CD4-positive, alpha-beta T cell (primary cell): ENCODE data around the gene CCNA1. TPM values are rescaled to one million over a fixed set of nuclear protein-coding genes. Genes with fewer than 3 reads are reported as not detected.
A peak's percentile ranks its signal among the peaks of the same experiment; 100 is the strongest.

Experiments used
- ATAC-seq: fragments of 200-7000 bp; cut with Tn5 transposase; one replicate; pipeline ENCODE4 v1.10.0; 2022; ENCODE audit warnings: mild to moderate bottlenecking; ENCODE audit not compliant: poor library complexity
- CTCF ChIA-PET: fragments of 350-600 bp; sonication (Branson Sonifier 250); formaldehyde crosslinking; loops from one replicate; lab custom pipeline; 2021; ENCODE audit warnings: antibody characterized with exemption, inconsistent platforms; lab: Charles Lee
- POLR2A ChIA-PET: fragments of 350-600 bp; sonication (Branson Sonifier 250); formaldehyde crosslinking; loops from one replicate; lab custom pipeline; 2021; ENCODE audit warnings: antibody characterized with exemption, inconsistent platforms; lab: Charles Lee
- DNase-seq, 14 experiments: peaks; one replicate each; pipeline ENCODE4 v3.0.0-alpha.2; 2013 to 2020; ENCODE audit warnings: mixed read lengths in 2 of 14
- H3K27ac ChIP-seq, 2 donors: one replicate each; pipeline versions ENCODE4 v1.5.1 to v1.7.0; 2013; ENCODE audit warnings: low read length in 2 of 2, low read depth in 1 of 2, mild to moderate bottlenecking in 1 of 2
- H3K27me3 ChIP-seq, 2 experiments: 1 replicate in 1 of 2; 2 replicates in 1 of 2; pipeline versions ENCODE4 v1.6.1 to v1.7.0; 2013; ENCODE audit warnings: low read length in 2 of 2, control low read depth in 1 of 2, mild to moderate bottlenecking in 1 of 2, moderate library complexity in 1 of 2; ENCODE audit not compliant: insufficient read depth in 2 of 2, control insufficient read depth in 1 of 2
- H3K36me3 ChIP-seq: one replicate; pipeline ENCODE4 v1.6.1; 2013; ENCODE audit warnings: low read length, control low read depth; ENCODE audit not compliant: insufficient read depth
- H3K4me1 ChIP-seq: one replicate; pipeline ENCODE4 v1.6.1; 2013; ENCODE audit warnings: low read length, control low read depth; ENCODE audit not compliant: insufficient read depth
- H3K4me3 ChIP-seq: one replicate; pipeline ENCODE4 v1.5.1; 2013; ENCODE audit warnings: mild to moderate bottlenecking, low read length, moderate library complexity
- H3K9me3 ChIP-seq, 2 experiments: 1 replicate in 1 of 2; 2 replicates in 1 of 2; pipeline versions ENCODE4 v1.6.1 to v1.7.0; 2013; ENCODE audit warnings: low read length in 2 of 2, mild to moderate bottlenecking in 2 of 2, control low read depth in 1 of 2, moderate library complexity in 1 of 2; ENCODE audit not compliant: control insufficient read depth in 1 of 2, insufficient read depth in 1 of 2
- H3K27ac Mint-ChIP-seq: one replicate; pipeline ENCODE4 v1.8.0; 2020; ENCODE audit warnings: mixed read lengths
- H3K27me3 Mint-ChIP-seq: one replicate; pipeline ENCODE4 v1.8.0; 2021; ENCODE audit warnings: mixed read lengths
- H3K36me3 Mint-ChIP-seq: one replicate; pipeline ENCODE4 v1.8.0; 2021; ENCODE audit warnings: low read depth, mixed read lengths
- H3K4me1 Mint-ChIP-seq: one replicate; pipeline ENCODE4 v1.8.0; 2021; ENCODE audit warnings: low read depth, mixed read lengths
- H3K4me3 Mint-ChIP-seq: one replicate; pipeline ENCODE4 v1.8.0; 2020; ENCODE audit warnings: mild to moderate bottlenecking, mixed read lengths
- H3K9me3 Mint-ChIP-seq: one replicate; pipeline ENCODE4 v1.8.0; 2020; ENCODE audit warnings: mixed read lengths
- CTCF ChIP-seq: fragments of 200-600 bp; IDR thresholded peaks from one replicate; pipeline ENCODE4 v1.8.0; 2022; ENCODE audit warnings: antibody characterized with exemption, mild to moderate bottlenecking
- intact Hi-C, 2 experiments: fragments of 100-400 bp; cut with DNase I in 1 of 2; cut with micrococcal nuclease in 1 of 2; formaldehyde crosslinking; loops; one replicate each; pipeline versions ENCODE4 v1.15.1 to v1.9.0; 2023 to 2025; cut with DNase I, micrococcal nuclease
- polyA plus RNA-seq, 2 donors: library from polyadenylated mRNA; unstranded; fragments of 120-200 nt; gene quantifications; one replicate each; pipeline ENCODE4 v1.2.1, GENCODE V29; 2013
- total RNA-seq, 174 experiments: library from RNA in 2 of 174; stranded (reverse) in 2 of 174; gene quantifications; one replicate each; pipeline ENCODE4 v1.2.3 and lab custom pipeline; 2021 to 2026

CCNA1 gene
- total RNA-seq (not detected), total RNA-seq (lab: John Stamatoyannopoulos, UW) (0 to 4.3 (median 0.08) reads per million in 172 experiments)
- not detected for polyA plus RNA-seq (2013, experiment 1 of 2)
- polyA plus RNA-seq (2013, experiment 2 of 2) = 0.07 TPM

DNA sequence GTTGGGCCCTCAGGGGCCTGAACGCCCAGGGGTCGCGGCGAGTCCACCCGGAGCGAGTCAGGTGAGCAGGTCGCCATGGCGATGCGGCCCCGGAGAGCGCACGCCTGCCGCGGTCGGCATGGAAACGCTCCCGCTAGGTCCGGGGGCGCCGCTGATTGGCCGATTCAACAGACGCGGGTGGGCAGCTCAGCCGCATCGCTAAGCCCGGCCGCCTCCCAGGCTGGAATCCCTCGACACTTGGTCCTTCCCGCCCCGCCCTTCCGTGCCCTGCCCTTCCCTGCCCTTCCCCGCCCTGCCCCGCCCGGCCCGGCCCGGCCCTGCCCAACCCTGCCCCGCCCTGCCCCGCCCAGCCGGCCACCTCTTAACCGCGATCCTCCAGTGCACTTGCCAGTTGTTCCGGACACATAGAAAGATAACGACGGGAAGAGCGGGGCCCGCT lies at the start of gene CCNA1:
TSS of gene CCNA1 (plus strand) at position 390 of the 439 bp plus-strand sequence. CDS start 562 bp downstream, outside the sequence.
- H3K4me1 ChIP-seq = peaks cover 14% of the 10 kb centered on the region
- CTCF ChIA-PET = no interaction called here
- peaks cover 20 to 45% of the 10 kb centered on the region in 2 experiments for H3K27me3 ChIP-seq
- Mint-ChIP-seq H3K36me3 (no peaks in the 10 kb centered on the region), H3K27me3 (peaks cover 75% of the 10 kb centered on the region), H3K9me3 (no peaks in the 10 kb centered on the region), H3K27ac (no peak within 1 kb of the TSS), H3K4me3 (peak within 1 kb of the TSS; percentile 40), H3K4me1 (peaks cover 14% of the 10 kb centered on the region)
- H3K27ac ChIP-seq = no peak within 1 kb of the TSS
- ATAC-seq (no peak), DNase-seq (no peak)
- H3K36me3 ChIP-seq = no peaks in the 10 kb centered on the region
- no peak within 1 kb of the TSS for H3K4me3 ChIP-seq
- TF ChIP-seq CTCF = no peak
- intact Hi-C loops = no loop called here
- peaks cover 0 to 13% of the 10 kb centered on the region in 2 experiments for H3K9me3 ChIP-seq
- POLR2A ChIA-PET = no interaction called here

DNA sequence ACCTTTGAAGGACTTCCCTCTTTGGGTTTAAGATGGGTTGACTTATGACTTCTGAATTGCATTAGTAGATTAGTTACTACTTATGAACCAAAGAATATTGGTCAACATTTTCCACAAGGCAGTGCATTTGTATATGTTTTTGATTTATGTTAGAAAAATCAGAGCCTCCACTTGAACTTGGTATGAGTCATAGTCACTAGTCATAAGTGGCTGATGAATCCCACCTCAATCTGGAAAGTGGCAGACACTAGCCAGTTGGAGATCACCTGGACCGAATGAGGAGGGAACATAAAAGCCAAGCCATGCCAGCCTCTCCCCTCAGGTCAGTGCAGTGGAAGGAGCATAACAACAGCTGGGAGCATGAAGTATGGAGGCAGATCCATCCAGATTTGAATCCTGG lies 46.8 kb upstream of the CCNA1 start:
- H3K27ac Mint-ChIP-seq = no peak overlapping the region
- no peak overlapping the region for H3K4me3 Mint-ChIP-seq
- H3K4me1 Mint-ChIP-seq = no peaks in the 10 kb centered on the region
- Histone ChIP-seq H3K27ac (no peak overlapping the region), H3K4me1 (no peaks in the 10 kb centered on the region), H3K36me3 (no peaks in the 10 kb centered on the region), H3K4me3 (no peak overlapping the region), H3K9me3 (no peaks in the 10 kb centered on the region), H3K27me3 (peaks cover 0 to 14% of the 10 kb centered on the region in 2 experiments)
- no peak for ATAC-seq
- H3K36me3 Mint-ChIP-seq = no peaks in the 10 kb centered on the region
- H3K27me3 Mint-ChIP-seq = peaks cover 33% of the 10 kb centered on the region
- CTCF ChIA-PET = no interaction called here
- DNase-seq = no peak
- intact Hi-C loops = no loop called here
- POLR2A ChIA-PET = no interaction called here
- H3K9me3 Mint-ChIP-seq = no peaks in the 10 kb centered on the region
- no peak for TF ChIP-seq CTCF

DNA sequence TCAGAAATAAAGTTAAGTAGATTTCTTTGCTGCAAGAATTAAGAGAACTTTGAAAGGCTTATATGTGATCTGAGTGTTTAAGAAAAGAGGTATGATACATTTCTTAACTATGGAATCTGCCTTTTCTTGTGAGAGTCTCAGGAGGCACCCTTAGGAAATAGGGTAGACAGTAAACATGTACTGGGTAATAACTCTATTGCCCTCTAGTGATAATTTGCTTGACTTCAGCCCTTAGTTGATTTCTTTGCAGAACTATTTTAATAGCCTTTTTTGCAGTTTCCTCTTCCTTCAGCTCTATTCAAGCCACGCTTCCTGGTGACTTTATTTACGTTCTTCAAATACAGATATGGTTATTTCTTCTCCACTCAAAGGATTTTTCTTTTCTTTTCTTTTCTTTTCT lies 37.0 kb upstream of the CCNA1 start:
- intact Hi-C loops = loop anchor here in 1 of 2 experiments (10.0 kb wide), 1 partner anchor 110 kb away; no protein-coding TSS in a partner anchor
- DNase-seq (peak in 2 of 14 experiments; percentile 3 to 4), ATAC-seq (no peak)
- H3K4me3 ChIP-seq = no peak overlapping the region
- CTCF ChIA-PET = no interaction called here
- no peaks in the 10 kb centered on the region for H3K36me3 ChIP-seq
- no peak for TF ChIP-seq CTCF
- H3K4me3 Mint-ChIP-seq = no peak overlapping the region
- H3K27me3 ChIP-seq = no peaks in the 10 kb centered on the region
- no peaks in the 10 kb centered on the region for H3K4me1 ChIP-seq
- POLR2A ChIA-PET = no interaction called here
- no peak overlapping the region for H3K27ac Mint-ChIP-seq
- H3K27me3 Mint-ChIP-seq = peaks cover 5% of the 10 kb centered on the region
- no peaks in the 10 kb centered on the region for H3K9me3 ChIP-seq
- H3K4me1 Mint-ChIP-seq = no peaks in the 10 kb centered on the region
- no peaks in the 10 kb centered on the region for H3K36me3 Mint-ChIP-seq
- no peak overlapping the region for H3K27ac ChIP-seq
- no peaks in the 10 kb centered on the region for H3K9me3 Mint-ChIP-seq
